Activated CD8-positive, alpha-beta memory T cell treated with anti-CD3 and anti-CD28 coated beads, Interleukin-2, amount 50 U/mL, for 1 hour (primary cell): Measurements from ENCODE around the gene C1QTNF6.
"Not testable (repeated sequence)": the region's sequence is repeated elsewhere in the genome, so short reads cannot be mapped to it uniquely, and the experiment has no call there.

ENCODE experiments used
- DNase-seq: peaks from one replicate; pipeline ENCODE4 v3.0.0-alpha.2; 2020; ENCODE audit errors: extremely low read depth

Gene C1QTNF6

GRCh38 chr22:37187891-37188761, at the start of gene C1QTNF6:
C1QTNF6 (minus strand) TSS chr22:37188247; CDS start chr22:37188213, 34 bp downstream.
- no peak for DNase-seq

DNA sequence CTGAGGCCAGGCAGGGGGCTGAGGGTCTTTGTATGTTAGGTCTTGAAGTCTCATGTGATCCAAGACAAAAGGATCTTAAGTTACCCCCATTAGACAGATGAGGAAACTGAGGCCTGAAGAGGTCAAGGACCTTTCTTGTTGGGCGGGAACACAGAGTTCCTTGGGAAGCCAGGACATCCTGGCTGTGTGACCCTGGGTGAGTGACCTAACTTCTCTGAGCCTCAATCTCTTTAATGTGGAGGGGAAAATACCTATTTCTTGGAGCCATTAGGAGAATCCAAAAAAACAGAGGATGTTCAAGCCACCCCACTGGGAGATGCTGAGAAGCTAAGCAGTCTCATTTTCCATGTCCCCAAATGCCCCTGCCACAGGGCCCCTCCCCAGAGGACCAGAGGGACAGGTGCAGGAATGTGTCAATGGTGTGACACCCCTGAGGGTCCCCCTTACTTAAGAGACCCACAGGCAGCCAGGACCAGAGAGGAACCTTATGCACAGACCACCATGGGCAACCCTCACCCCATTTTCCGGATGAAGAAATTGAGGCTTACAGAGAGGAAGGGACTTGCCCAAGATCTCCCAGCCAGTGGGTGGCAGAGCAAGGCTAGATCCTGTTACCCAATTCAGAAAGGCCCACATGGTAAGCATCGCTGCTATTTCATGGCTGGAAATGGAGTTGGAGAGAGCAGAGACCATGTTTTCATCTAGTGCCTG, 48.0 kb upstream of the C1QTNF6 start:
- no peak for DNase-seq

DNA sequence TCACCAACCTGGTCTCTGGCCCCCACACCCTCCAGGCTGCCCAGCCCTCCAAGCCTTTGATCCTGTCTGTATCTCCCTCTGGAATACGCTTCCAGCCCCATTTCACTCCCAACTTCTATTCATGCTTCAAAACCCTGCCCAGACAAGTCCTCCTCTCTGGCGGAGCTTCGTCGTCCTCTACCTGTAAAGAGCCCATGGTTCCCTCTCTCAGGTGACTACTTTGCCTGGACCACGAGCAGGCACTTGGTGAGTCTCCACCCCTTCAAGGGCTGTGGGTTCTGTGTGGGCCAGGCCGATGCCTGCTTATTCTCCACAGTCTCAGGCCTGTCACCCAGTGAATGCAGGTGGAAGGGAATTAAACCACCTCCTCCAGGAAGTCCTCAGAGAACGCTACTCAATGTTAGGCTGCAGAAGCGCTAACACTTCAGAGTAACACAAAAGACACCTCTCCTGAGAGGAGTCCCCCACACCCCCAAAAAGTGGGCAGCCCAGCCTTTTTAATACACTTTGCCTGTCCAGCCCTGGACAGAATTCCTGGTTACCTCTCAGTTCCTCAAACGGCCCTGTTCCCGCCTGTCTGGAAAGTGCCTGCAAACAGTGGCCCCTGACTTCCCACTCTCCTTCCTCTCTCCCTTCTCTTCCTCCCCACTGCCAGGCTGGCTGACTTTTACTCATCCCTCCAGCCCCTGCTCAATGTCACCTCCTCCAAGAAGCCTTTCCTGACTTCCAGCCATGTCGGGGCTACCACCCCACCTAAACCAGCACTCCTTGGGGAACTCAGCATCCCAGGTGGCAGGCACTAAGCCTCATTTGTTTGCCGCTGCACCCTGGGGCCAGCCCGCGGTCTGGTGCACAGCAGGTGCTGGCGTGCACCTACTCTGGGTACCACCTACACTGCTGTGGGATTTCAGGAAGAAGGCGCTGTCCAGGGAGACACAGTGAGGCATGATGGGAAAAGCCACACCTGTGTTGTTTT, 47.0 kb upstream of the C1QTNF6 start:
- DNase-seq, result no peak

DNA sequence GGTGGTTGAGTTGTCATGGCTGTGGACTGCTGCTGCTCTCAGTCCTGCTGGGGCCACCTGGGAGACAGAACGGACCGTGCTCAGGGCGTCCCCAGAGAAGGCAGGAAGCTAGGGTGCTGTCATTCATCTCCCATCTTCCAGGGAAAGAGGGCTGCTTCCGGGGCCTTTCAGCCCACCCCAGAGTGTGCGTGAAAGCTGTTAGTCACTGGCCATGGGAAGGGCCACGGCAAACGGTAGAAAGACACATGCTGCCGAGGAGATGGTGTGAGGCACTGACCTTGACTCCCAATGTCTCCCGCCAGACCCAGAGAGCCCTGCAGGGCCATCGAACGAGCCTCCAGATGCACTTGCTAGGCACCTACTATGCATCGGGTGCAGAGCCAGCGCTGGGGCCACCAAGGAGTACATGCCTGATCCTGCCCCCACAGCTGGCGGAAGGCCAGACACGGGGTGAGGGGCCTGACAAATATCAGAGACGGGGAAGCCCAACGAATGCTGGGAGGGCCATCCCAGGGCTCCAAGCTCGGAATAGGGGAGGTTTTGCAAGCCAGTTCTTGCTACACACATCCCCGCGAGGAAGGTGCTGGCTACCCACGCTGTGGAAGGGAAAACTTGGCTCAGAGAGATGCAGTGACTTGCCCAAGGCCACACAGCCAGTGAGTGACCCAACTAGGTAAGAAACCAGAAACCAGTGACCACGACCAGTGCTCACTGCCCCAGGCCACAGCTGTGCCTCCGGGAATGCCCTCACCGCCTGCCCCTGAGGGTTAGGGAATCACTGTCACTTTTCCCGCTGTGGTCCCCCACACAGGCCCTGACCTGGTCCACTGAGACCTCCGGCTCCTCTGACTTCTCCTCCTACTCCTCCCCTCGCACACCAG, 45.9 kb upstream of the C1QTNF6 start:
- no peak for DNase-seq

DNA sequence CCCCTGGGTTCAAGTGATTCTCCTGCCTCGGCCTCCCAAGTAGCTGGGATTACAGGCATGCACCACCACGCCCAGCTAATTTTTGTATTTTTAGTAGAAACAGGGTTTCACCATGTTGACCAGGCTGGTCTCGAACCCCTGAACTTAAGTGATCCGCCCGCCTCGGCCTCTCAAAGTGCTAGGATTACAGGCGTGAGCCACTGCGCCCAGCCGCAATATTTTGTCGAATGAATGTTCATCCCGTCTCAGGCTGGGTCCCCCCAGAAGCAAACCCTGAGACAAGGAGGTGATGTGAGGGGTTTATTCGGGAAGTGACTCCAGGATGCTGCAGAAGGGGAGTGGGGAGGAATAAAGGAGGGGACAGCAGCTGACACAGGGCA, 45.3 kb upstream of the C1QTNF6 start:
- not testable (repeated sequence) for DNase-seq

DNA sequence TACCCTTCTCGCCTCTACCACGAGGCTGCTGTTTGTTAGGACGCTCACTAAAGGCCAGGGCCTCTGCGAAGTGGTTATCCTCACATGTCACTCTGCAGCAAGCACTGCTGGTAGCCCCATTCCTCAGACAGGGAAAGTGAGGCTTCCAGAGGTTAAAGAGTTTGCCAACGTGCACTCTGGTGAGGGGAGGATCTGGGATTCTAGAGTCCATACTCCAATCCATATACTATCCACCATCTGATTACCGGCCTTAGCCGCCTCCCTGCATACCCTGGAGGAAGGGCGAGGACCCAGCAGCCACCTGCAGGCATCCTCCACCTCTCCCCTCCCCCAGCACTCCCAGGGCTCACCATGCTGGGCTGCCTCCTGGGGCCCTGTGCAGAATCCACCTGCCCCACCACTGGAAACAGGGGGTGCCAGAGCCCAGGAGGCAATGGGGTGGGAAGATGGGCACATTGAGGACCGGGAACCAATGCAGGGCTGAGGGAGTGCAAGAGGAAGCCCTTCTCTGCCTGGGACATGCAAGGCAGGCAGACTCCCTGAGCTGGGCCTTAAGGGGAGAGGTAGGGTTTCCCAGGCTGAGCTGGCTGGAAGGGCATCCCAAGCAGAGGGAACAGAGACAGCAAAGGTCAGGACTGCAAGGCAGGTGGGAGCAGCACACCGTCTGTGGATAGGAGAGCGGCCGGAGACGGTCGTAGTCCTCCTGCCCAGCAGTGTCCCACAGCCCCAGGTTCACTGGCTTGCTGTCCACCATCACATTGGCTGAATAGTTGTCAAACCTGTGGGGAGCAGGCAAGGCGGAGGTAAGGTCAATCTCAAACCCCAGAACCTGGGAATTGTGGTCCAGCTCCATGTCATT, 44.3 kb upstream of the C1QTNF6 start:
- no peak for DNase-seq

DNA sequence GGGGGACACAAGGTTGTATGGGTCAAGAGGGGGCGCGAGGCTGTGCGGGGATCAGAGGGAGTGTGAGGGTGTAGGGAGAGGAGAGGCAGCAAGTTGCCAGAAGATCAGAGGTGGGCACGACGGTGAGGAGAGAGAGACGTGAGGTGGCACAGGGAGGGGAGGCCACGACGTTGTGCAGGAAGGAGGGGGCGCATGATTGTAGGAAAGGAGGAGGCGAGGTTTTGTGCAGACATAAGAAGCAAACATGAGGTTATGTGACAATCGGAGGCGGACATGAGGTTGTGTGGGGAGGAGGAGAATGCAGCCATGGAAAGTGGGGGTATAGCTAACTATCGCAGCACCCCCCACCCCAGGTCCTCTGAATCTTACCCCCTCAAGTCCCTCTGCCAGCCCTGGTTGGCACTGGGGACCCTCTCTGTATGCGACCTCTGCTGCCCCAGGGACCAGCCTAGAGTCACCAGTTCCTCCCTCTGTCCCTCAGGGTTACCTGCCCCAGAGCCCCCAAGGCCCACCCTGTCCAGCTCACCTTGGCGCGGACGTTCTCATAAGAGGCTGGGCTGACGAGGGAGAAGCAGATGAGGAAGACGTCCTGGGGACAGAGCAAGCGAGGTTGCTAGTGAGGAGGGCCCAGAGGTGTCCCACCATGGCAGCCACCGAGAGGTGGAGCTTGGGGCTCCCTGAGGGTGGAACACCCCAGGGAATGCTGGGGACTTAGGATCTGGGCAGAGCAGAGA, 43.5 kb upstream of the C1QTNF6 start:
- DNase-seq, result peak; percentile 48

DNA sequence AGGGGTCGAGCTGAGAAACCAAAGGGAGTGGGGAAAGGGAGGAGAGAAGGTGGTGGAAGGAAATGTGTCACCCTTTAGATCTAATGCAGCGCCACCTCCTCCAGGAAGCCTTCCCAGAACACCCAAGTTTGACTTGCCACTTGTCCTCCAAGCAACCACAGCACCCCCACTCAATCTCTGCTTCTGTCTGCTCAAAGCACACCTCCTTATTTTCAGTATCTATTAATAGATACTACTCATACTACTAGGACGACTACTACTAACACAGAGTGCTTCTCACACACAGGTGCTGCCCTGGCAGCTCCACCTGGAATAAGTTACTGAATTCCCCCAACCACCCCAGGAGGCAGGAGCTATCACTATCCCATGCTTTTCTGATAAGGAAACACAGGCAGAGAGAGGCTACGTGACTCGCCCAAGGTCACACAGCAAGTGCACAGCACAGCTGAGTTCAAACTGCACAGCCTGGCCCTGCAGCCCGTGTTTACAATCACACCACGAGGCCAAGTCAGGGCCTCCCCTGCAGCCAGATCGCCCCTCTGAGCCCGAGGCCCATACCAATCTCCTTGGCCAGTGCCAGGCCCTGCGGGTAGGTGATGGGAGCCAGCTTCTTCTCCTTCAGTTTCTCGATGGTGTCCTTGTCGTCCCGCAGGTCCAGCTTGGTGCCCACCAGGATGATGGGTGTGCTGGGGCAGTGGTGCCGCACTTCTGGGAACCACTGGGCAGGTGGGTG, 42.8 kb upstream of the C1QTNF6 start:
- DNase-seq, result no peak

GRCh38 chr22:37229805-37230672, 42.0 kb upstream of the C1QTNF6 start:
- DNase-seq, result peak; percentile 86

GRCh38 chr22:37229012-37229804, 41.2 kb upstream of the C1QTNF6 start:
- DNase-seq, result no peak

DNA sequence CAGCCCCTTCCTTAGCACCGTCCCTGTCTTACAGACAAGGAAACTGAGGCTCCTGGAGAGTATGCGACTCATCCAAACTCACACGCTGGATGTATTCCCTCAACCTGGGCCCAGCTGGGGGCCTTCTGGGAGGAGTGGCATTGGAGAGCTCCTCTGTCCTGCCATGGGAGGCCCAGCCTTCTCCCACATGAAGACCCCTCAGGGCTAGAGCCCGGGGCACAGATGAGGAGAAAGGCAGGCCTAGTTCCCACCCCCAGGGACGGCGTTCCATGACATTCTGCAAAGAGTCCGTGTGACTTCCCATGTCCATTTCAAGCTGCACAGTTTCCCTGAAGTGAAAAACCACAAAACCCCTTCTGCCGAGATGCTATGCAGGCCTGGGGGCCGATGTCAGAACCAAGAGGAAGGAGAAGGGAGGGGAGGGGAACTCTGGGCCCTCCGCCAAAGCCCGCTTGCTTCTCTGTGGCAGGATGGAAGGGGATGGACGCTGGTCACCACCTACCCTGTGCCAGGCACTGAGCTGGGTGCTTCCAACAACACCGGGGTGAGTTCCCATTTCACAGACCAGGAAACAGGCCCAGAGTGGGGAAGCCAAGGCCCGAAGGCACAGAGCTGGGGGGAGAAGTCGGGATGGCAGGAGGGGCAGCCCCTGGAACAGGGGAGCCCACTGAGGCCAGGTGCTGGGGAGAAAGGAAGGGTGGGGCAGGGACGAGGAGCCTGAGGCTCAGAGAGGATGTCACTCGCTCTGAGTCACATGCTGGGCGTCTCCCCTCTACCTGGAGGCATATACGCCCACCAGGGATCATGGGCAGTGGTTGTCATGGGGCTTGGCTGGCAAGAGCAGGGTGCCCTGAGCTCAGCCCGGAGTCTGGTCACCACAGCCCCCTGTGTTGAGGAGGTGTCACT, 40.3 kb upstream of the C1QTNF6 start:
- DNase-seq, result peak; percentile 47

GRCh38 chr22:37226514-37226913, 38.5 kb upstream of the C1QTNF6 start:
- DNase-seq, result no peak

DNA sequence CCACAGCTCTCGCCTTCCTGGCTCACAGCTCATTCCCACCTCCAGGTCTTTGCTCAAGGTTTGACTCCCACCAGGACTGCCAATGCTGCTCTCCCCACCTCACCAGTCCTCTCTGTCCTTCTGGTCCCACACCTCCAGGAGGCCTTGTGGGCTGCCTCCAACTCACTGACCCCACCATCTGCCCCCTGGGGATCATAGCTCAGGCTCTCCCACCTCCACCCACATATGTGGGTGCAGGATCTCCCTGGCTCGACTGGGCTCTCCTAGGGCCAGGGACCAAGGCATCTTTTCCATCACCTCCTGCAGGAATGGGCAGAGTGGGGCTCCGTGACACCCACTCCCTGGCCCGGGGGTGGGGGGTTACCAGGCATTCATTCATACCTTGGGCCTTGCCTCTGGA, 38.0 kb upstream of the C1QTNF6 start:
- DNase-seq, result no peak

DNA sequence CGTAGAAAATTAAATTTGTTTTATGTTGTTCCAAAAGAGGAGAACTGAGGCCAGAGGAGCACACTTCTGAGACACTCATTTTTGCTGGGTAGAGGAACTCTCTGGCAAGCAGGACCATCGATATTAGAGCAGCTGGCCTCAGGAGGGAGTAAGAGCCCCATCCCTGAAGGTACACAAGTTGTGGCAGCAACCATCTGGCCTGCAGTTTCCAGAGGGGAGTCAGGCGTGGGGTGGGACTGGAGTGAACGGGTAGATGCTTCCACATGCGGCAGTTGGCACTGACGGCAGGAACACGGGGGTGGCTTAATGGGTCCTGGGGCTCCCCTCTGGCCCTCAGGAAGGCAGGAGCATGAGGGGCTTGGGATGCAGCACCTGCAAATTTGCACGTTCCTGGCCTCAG, 37.4 kb upstream of the C1QTNF6 start:
- DNase-seq, result no peak

GRCh38 chr22:37224757-37225420, 36.8 kb upstream of the C1QTNF6 start:
- no peak for DNase-seq
